Glutamatergic neuron (in vitro differentiated cells): ENCODE results near the gene GPATCH4. TPM values are rescaled to one million over a fixed set of nuclear protein-coding genes. Genes with fewer than 3 reads are reported as not detected.
A peak's percentile ranks its signal among the peaks of the same experiment; 100 is the strongest.

ENCODE experiments used
- DNase-seq: peaks from one replicate; pipeline ENCODE4 v3.0.0; 2022
- H3K27ac Mint-ChIP-seq: one replicate; pipeline ENCODE4 v1.8.0; 2020; ENCODE audit warnings: mild to moderate bottlenecking, mixed read lengths, inconsistent platforms; ENCODE audit not compliant: unreplicated experiment
- H3K27me3 Mint-ChIP-seq: one replicate; pipeline ENCODE4 v1.8.0; 2020; ENCODE audit warnings: mild to moderate bottlenecking, moderate library complexity, mixed read lengths, inconsistent platforms; ENCODE audit not compliant: unreplicated experiment
- H3K36me3 Mint-ChIP-seq: one replicate; pipeline ENCODE4 v1.8.0; 2020; ENCODE audit warnings: mild to moderate bottlenecking, mixed read lengths, inconsistent platforms; ENCODE audit not compliant: unreplicated experiment
- H3K4me1 Mint-ChIP-seq: one replicate; pipeline ENCODE4 v1.8.0; 2020; ENCODE audit warnings: mild to moderate bottlenecking, low read depth, mixed read lengths, inconsistent platforms; ENCODE audit not compliant: unreplicated experiment
- H3K4me3 Mint-ChIP-seq: one replicate; pipeline ENCODE4 v1.8.0; 2020; ENCODE audit warnings: mild to moderate bottlenecking, mixed read lengths, inconsistent platforms; ENCODE audit not compliant: unreplicated experiment
- H3K9me3 Mint-ChIP-seq: one replicate; pipeline ENCODE4 v1.8.0; 2020; ENCODE audit warnings: mild to moderate bottlenecking, moderate library complexity, mixed read lengths, inconsistent platforms; ENCODE audit not compliant: unreplicated experiment
- total RNA-seq: library from RNA; stranded (reverse); fragmentation: NEBNext Ultra II Directional; extraction: Animal tissue kit (Norgen Biotek cat#: 25700); gene quantifications from one replicate; pipeline ENCODE4 v1.2.1, GENCODE V29; 2021; ENCODE audit not compliant: unreplicated experiment
- TF ChIP-seq, protein P1 (sequence below): fragments of 200-600 bp; sonication (generic); IDR thresholded peaks from one replicate; pipeline ENCODE4 v1.5.0; 2021; ENCODE audit not compliant: partially characterized antibody, unreplicated experiment

Gene GPATCH4
- total RNA-seq, 1 donor from 2014 or later, result 13.2 TPM

DNA sequence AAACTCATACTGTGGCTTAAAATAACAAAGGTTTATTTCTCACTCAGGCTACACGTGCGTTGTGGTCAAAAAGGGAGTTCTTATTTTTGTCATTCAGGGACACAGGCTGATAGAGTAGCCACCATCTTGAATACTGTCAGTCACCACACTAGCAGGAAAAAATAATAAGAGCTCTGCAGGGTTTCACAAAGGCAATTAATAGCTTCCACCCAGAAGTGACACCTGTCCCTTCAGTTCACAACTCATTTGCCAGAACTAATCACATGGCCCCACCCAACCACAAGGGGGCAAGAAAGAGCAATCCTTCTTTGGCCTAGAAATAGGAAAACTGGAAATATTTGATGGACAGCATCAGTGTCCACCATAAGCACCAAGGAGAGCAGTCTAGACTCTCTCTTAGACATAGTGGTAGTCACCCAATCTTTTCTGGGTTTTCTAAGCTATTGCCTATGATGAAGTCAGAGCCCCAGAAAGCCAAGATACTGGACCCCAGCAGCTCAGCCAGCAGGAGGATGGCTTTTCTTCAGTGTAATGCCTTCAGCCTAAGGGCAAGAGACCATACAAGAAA is 26.1 kb upstream of the GPATCH4 start:
- peaks cover 9% of the 10 kb centered on the region for H3K4me1 Mint-ChIP-seq
- H3K27ac Mint-ChIP-seq, result no peak overlapping the region
- peaks cover 22% of the 10 kb centered on the region for H3K27me3 Mint-ChIP-seq
- peaks cover 4% of the 10 kb centered on the region for H3K9me3 Mint-ChIP-seq
- peak; percentile 69 for DNase-seq
- H3K4me3 Mint-ChIP-seq, result no peak overlapping the region
- no peaks in the 10 kb centered on the region for H3K36me3 Mint-ChIP-seq
- TF ChIP-seq, protein P1, sequence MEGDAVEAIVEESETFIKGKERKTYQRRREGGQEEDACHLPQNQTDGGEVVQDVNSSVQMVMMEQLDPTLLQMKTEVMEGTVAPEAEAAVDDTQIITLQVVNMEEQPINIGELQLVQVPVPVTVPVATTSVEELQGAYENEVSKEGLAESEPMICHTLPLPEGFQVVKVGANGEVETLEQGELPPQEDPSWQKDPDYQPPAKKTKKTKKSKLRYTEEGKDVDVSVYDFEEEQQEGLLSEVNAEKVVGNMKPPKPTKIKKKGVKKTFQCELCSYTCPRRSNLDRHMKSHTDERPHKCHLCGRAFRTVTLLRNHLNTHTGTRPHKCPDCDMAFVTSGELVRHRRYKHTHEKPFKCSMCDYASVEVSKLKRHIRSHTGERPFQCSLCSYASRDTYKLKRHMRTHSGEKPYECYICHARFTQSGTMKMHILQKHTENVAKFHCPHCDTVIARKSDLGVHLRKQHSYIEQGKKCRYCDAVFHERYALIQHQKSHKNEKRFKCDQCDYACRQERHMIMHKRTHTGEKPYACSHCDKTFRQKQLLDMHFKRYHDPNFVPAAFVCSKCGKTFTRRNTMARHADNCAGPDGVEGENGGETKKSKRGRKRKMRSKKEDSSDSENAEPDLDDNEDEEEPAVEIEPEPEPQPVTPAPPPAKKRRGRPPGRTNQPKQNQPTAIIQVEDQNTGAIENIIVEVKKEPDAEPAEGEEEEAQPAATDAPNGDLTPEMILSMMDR, result peak; percentile 85

DNA sequence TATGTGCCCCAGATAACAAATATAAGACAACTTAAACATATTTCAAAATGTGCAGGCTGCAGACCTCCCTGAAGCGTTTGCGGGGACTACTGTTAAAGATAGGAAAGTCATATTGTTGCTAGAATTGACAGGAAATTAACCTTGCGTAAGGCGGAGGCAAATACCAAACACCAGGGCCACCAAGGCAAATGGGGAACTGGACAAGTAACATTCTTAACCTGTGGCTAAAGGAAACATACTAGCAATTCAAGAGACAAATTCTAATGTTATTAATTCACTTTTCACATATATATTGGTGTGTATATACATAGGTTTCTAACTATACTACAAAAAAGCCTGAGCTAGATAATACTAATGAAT is 24.8 kb upstream of the GPATCH4 start:
- DNase-seq, result no peak
- H3K4me3 Mint-ChIP-seq, result peak overlapping the region; percentile 7
- TF ChIP-seq, protein P1, result peak; percentile 42
- peaks cover 21% of the 10 kb centered on the region for H3K27me3 Mint-ChIP-seq
- peaks cover 7% of the 10 kb centered on the region for H3K9me3 Mint-ChIP-seq
- H3K36me3 Mint-ChIP-seq, result no peaks in the 10 kb centered on the region
- peaks cover 3% of the 10 kb centered on the region for H3K4me1 Mint-ChIP-seq
- no peak overlapping the region for H3K27ac Mint-ChIP-seq

DNA sequence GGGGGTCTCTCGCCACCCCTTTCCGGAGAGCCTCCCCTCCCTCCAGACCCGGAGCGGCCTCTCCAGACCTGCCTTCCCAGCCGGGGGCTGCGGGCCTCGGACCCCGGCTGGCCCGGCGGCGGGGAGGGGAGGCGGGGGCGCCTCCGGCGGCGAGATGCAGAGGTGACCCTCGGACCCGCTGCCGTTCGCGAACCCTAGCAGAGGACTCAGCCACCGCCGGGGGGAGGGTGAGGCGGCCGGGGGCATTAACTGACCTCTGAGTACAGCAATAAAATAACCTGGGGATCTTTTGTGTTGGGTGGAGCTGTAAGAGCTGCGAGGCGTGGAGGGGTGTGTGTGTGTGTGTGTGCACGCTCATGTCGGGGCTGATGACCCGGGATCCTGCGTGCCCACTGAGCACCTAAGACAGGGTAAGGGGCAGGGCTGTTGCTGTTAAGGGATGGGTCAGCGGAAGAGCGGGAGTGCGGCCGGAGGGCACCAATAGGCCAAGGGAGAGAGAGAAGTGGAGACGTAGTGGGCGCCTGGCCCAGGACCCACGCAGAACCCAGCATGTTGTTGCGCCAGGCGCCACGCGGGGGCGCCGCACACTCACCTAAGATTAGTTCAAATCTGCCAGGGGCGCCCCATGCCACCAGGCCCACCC is 24.3 kb upstream of the GPATCH4 start:
- peaks cover 22% of the 10 kb centered on the region for H3K27me3 Mint-ChIP-seq
- no peak overlapping the region for H3K27ac Mint-ChIP-seq
- DNase-seq, result peak; percentile 77
- no peaks in the 10 kb centered on the region for H3K36me3 Mint-ChIP-seq
- peaks cover 3% of the 10 kb centered on the region for H3K4me1 Mint-ChIP-seq
- peak overlapping the region; percentile 84 for H3K4me3 Mint-ChIP-seq
- TF ChIP-seq, protein P1, result peak; percentile 91
- H3K9me3 Mint-ChIP-seq, result peaks cover 7% of the 10 kb centered on the region

DNA sequence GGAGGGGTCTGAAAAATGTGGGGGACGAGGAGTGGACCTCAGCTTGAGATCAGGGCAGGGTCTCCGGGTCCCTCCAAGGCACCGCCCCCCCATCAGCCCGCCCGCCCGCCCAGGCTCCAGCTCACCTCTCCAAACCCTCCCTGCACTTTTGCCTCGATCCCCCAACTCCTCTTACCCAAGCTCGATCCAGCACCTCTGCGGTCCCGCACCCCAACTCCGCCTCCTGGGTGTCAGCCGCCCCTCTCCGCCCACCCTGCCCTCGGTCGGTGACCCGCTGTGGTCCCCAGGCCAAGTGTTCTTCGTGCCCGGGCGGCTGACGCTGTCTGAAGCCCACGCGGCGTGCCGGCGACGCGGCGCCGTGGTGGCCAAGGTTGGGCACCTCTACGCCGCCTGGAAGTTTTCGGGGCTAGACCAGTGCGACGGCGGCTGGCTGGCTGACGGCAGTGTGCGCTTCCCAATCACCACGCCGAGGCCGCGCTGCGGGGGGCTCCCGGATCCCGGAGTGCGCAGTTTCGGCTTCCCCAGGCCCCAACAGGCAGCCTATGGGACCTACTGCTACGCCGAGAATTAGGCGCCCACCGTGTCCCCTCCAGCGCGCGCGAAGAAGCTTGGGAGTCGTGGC is 23.6 kb upstream of the GPATCH4 start:
- DNase-seq, result no peak
- no peaks in the 10 kb centered on the region for H3K36me3 Mint-ChIP-seq
- TF ChIP-seq, protein P1, result no peak
- no peak overlapping the region for H3K27ac Mint-ChIP-seq
- H3K4me3 Mint-ChIP-seq, result peak overlapping the region; percentile 25
- H3K4me1 Mint-ChIP-seq, result peaks cover 3% of the 10 kb centered on the region
- H3K27me3 Mint-ChIP-seq, result peaks cover 25% of the 10 kb centered on the region
- peaks cover 7% of the 10 kb centered on the region for H3K9me3 Mint-ChIP-seq
